IMR-90 (cell line): Measurements from ENCODE around the gene GRB10. TPM values are rescaled to one million over a fixed set of nuclear protein-coding genes. Genes with fewer than 3 reads are reported as not detected.

Experiments
- ATAC-seq: fragments of 200-7000 bp; cut with Tn5 transposase; 2 replicates; pipeline ENCODE4 v1.9.1; 2020; ENCODE audit warnings: low read depth, mild to moderate bottlenecking, moderate library complexity
- BruUV-seq: library from RNA; stranded (reverse); fragments of 400-500 nt; replicated peaks from 2 replicates; lab custom pipeline; 2021; lab: Mats Ljungman, UMichigan
- CTCF ChIA-PET: fragments of 300-600 bp; formaldehyde crosslinking; extraction: SDS; loops from one replicate; lab custom pipeline; 2021; ENCODE audit warnings: antibody characterized with exemption; lab: Yijun Ruan, JAX
- POLR2A ChIA-PET: fragments of 300-600 bp; sonication (Branson Sonifier 250); formaldehyde crosslinking; loops from one replicate; lab custom pipeline; 2022; ENCODE audit warnings: antibody characterized with exemption; ENCODE audit not compliant: unreplicated experiment; lab: Charles Lee
- DNase-seq: peaks from one replicate; pipeline ENCODE4 v3.0.0; 2013
- H2AFZ ChIP-seq: replicated peaks from 2 replicates; pipeline ENCODE3; 2013; ENCODE audit warnings: low read length, mild to moderate bottlenecking; ENCODE audit not compliant: poor library complexity
- H2AK5ac ChIP-seq: 2 replicates; pipeline ENCODE4 v1.6.1; 2013; ENCODE audit warnings: low read depth, low read length, inconsistent platforms
- H2AK9ac ChIP-seq: replicated peaks from 2 replicates; pipeline ENCODE3; 2013; ENCODE audit warnings: mild to moderate bottlenecking, low read depth, low read length, moderate library complexity; ENCODE audit not compliant: poor library complexity
- H2BK120ac ChIP-seq: 2 replicates; pipeline ENCODE4 v1.6.1; 2013; ENCODE audit warnings: low read depth, low read length, inconsistent platforms
- H2BK15ac ChIP-seq: 3 replicates; pipeline ENCODE4 v1.6.1; 2013; ENCODE audit warnings: low read depth, low read length, inconsistent platforms
- H2BK20ac ChIP-seq: 2 replicates; pipeline ENCODE4 v1.6.1; 2013; ENCODE audit warnings: low read depth, mild to moderate bottlenecking, inconsistent platforms, low read length, moderate library complexity
- H2BK5ac ChIP-seq: 2 replicates; pipeline ENCODE4 v1.6.1; 2013; ENCODE audit warnings: mild to moderate bottlenecking, low read depth, low read length, inconsistent platforms; ENCODE audit not compliant: poor library complexity, severe bottlenecking
- H3K14ac ChIP-seq: replicated peaks from 2 replicates; pipeline ENCODE4 v1.6.1; 2013; ENCODE audit warnings: low read depth, low read length, inconsistent platforms
- H3K18ac ChIP-seq: 2 replicates; pipeline ENCODE4 v1.6.1; 2013; ENCODE audit warnings: low read depth, low read length, control low read depth
- H3K23ac ChIP-seq: 2 replicates; pipeline ENCODE4 v1.6.1; 2013; ENCODE audit warnings: low read depth, low read length, inconsistent platforms
- H3K27ac ChIP-seq: 2 replicates; pipeline ENCODE4 v1.5.1; 2013; ENCODE audit warnings: mild to moderate bottlenecking, control low read depth, low read length; ENCODE audit not compliant: insufficient read depth
- H3K27me3 ChIP-seq: 2 replicates; pipeline ENCODE4 v1.6.1; 2013; ENCODE audit warnings: low read length; ENCODE audit not compliant: control insufficient read depth, insufficient read depth
- H3K36me3 ChIP-seq: 2 replicates; pipeline ENCODE4 v1.6.1; 2013; ENCODE audit warnings: low read length, mixed read lengths; ENCODE audit not compliant: control insufficient read depth, insufficient read depth
- H3K4ac ChIP-seq: 2 replicates; pipeline ENCODE4 v1.6.1; 2013; ENCODE audit warnings: low read depth, low read length, inconsistent platforms
- H3K4me1 ChIP-seq: 2 replicates; pipeline ENCODE4 v1.6.1; 2013; ENCODE audit warnings: low read length, mixed read lengths; ENCODE audit not compliant: control insufficient read depth, insufficient read depth
- H3K4me2 ChIP-seq: 2 replicates; pipeline ENCODE4 v1.6.1; 2013; ENCODE audit warnings: low read depth, mild to moderate bottlenecking, control low read depth, low read length, moderate library complexity
- H3K4me3 ChIP-seq: 2 replicates; pipeline ENCODE4 v1.5.1; 2013; ENCODE audit warnings: low read depth, mild to moderate bottlenecking, control low read depth, low read length, moderate library complexity; ENCODE audit not compliant: insufficient read depth
- H3K56ac ChIP-seq: 2 replicates; pipeline ENCODE4 v1.6.1; 2013; ENCODE audit warnings: low read length, inconsistent platforms; ENCODE audit not compliant: insufficient read depth; ENCODE audit errors: extremely low read depth
- H3K79me1 ChIP-seq, 2 experiments: 2 replicates each; pipeline ENCODE4 v1.6.1; 2013; ENCODE audit warnings: low read length in 2 of 2, inconsistent platforms in 1 of 2, low read depth in 1 of 2
- H3K9ac ChIP-seq: 2 replicates; pipeline ENCODE4 v1.6.1; 2013; ENCODE audit warnings: low read depth, low read length, control low read depth
- H3K9me1 ChIP-seq: 2 replicates; pipeline ENCODE4 v1.6.1; 2013; ENCODE audit warnings: low read length, inconsistent platforms; ENCODE audit not compliant: insufficient read depth
- H3K9me3 ChIP-seq: 2 replicates; pipeline ENCODE4 v1.6.1; 2013; ENCODE audit warnings: low read length; ENCODE audit not compliant: control insufficient read depth, insufficient read depth
- H4K20me1 ChIP-seq: 2 replicates; pipeline ENCODE4 v1.6.1; 2013; ENCODE audit warnings: low read length, inconsistent platforms; ENCODE audit not compliant: insufficient read depth
- H4K5ac ChIP-seq: 2 replicates; pipeline ENCODE4 v1.6.1; 2013; ENCODE audit warnings: mild to moderate bottlenecking, low read depth, low read length, control low read depth
- H4K8ac ChIP-seq, 2 experiments: 2 replicates each; pipeline ENCODE4 v1.6.1; 2013; ENCODE audit warnings: low read depth in 2 of 2, low read length in 2 of 2, control low read depth in 1 of 2, inconsistent platforms in 1 of 2
- H4K91ac ChIP-seq: 2 replicates; pipeline ENCODE4 v1.6.1; 2013; ENCODE audit warnings: low read depth, low read length, inconsistent platforms; ENCODE audit not compliant: insufficient read depth
- BHLHE40 ChIP-seq: fragments of 150-350 bp; IDR thresholded peaks from 2 replicates; pipeline ENCODE4 v1.6.1; 2016; ENCODE audit warnings: mild to moderate bottlenecking, low read depth, low read length
- CEBPB ChIP-seq: IDR thresholded peaks from 2 replicates; pipeline ENCODE4 v1.6.1; 2012; ENCODE audit warnings: low read depth, low read length, improper control_type of control experiment
- ELK1 ChIP-seq: fragments of 150-350 bp; IDR thresholded peaks from 2 replicates; pipeline ENCODE4 v1.6.1; 2016; ENCODE audit warnings: low read depth, mild to moderate bottlenecking, low read length, moderate library complexity, borderline replicate concordance
- FOS ChIP-seq: fragments of 150-350 bp; IDR thresholded peaks from 2 replicates; pipeline ENCODE4 v1.6.1; 2016; ENCODE audit warnings: low read depth, low read length
- MAFK ChIP-seq: IDR thresholded peaks from 2 replicates; pipeline ENCODE4 v1.6.1; 2012; ENCODE audit warnings: low read depth, low read length, improper control_type of control experiment
- MAZ ChIP-seq: IDR thresholded peaks from 2 replicates; pipeline ENCODE4 v1.6.1; 2012; ENCODE audit warnings: low read depth, mild to moderate bottlenecking, low read length, improper control_type of control experiment, moderate library complexity, borderline replicate concordance
- MXI1 ChIP-seq: IDR thresholded peaks from 2 replicates; pipeline ENCODE4 v1.6.1; 2012; ENCODE audit warnings: low read depth, mild to moderate bottlenecking, low read length, moderate library complexity, borderline replicate concordance
- POLR2A ChIP-seq: IDR thresholded peaks from 2 replicates; pipeline ENCODE4 v1.6.1; 2012; ENCODE audit warnings: mild to moderate bottlenecking, low read depth, low read length
- RAD21 ChIP-seq: IDR thresholded peaks from 2 replicates; pipeline ENCODE4 v1.6.1; 2012; ENCODE audit warnings: low read length, improper control_type of control experiment
- RCOR1 ChIP-seq: IDR thresholded peaks from 2 replicates; pipeline ENCODE4 v1.6.1; 2012; ENCODE audit warnings: mild to moderate bottlenecking, low read length, improper control_type of control experiment; ENCODE audit not compliant: insufficient replicate concordance
- RFX5 ChIP-seq: IDR thresholded peaks from 2 replicates; pipeline ENCODE4 v1.8.0; 2012; ENCODE audit warnings: low read depth, mild to moderate bottlenecking, low read length, moderate library complexity
- SMC3 ChIP-seq: fragments of 150-350 bp; IDR thresholded peaks from 2 replicates; pipeline ENCODE4 v1.6.1; 2016; ENCODE audit warnings: low read depth, mild to moderate bottlenecking, antibody characterized with exemption, low read length, moderate library complexity
- WGBS, 2 experiments: methylation state at CpG; one replicate each; pipeline versions ENCODE4 v1.1.5 to v1.1.7; 2013; ENCODE audit warnings: missing lambda C conversion rate in 2 of 2; ENCODE audit not compliant: insufficient read length in 1 of 2; ENCODE audit errors: extremely low coverage in 2 of 2; 5-methylcytosine and 5-hydroxymethylcytosine counted together
- dilution Hi-C: fragments of 300-500 bp; cut with HindIII; formaldehyde crosslinking; loops from one replicate; pipeline ENCODE4 v1.14.3; 2018; ENCODE audit warnings: low sequenced_read_pairs; ENCODE audit not compliant: unreplicated experiment
- in situ Hi-C: fragments of 300-500 bp; cut with MboI; formaldehyde crosslinking; loops from 3 replicates; pipeline ENCODE4 v1.14.3; 2019; ENCODE audit warnings: low sequenced_read_pairs, inconsistent platforms, mixed read lengths
- intact Hi-C: fragments of 100-400 bp; cut with micrococcal nuclease; formaldehyde crosslinking; loops from 2 replicates; pipeline ENCODE4 v1.10.0; 2022
- polyA plus RNA-seq, 3 experiments: library from polyadenylated mRNA; depleted of rRNA; stranded (reverse); fragments of >200 nt; gene quantifications; 2 replicates each; pipeline ENCODE4 v1.2.3, GENCODE V29; 2012; ENCODE audit warnings: low replicate concordance in 1 of 3
- total RNA-seq: library from RNA; depleted of rRNA; stranded (reverse); fragments of >200 nt; gene quantifications from 2 replicates; pipeline ENCODE4 v1.2.3, GENCODE V29; 2012
- TF ChIP-seq, protein P1 (sequence below): fragments of 150-350 bp; IDR thresholded peaks from 2 replicates; pipeline ENCODE4 v1.6.1; 2017; ENCODE audit warnings: mild to moderate bottlenecking, antibody characterized with exemption, low read length, low read depth
- TF ChIP-seq, protein P2 (sequence below): conservative IDR thresholded peaks from 2 replicates; pipeline ENCODE4 v1.5.1; 2012; ENCODE audit warnings: mild to moderate bottlenecking, low read depth, low read length, improper control_type of control experiment

The GRB10 gene
- total and polyA plus RNA-seq, 2 of the 4 experiments (the other 2 are of a cell fraction) = 6.3 to 15.1 TPM

DNA sequence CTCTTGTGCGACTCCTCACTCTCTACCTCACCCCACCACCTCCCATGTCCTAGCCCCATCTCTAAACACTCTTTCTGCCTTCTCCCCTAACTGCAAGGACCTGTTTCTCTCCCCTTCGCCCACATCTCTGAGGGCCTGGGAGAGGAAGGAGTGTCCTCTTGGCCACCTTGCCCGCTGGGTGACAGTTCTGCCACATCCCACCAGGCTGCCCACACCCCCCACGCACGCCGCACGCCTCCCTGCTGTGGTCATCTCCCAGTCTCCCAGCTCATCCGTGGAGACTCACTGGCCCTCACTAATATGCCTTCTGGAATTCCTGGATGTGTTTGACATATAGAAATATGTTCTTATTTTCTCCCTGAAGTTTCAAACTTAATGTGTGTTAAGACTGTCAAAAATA is 48.5 kb downstream of the GRB10 start:
- peaks cover 15% of the 10 kb centered on the region for H3K4me1 ChIP-seq
- CTCF ChIA-PET = no interaction called here
- in situ Hi-C loops = no loop called here
- H2BK20ac ChIP-seq = no peak overlapping the region
- H3K36me3 ChIP-seq = peaks cover 4% of the 10 kb centered on the region; the same call in 1 of the 2 replicates
- no peak overlapping the region for H3K4ac ChIP-seq
- peak overlapping the region; percentile 38 for H2AFZ ChIP-seq
- H3K27me3 ChIP-seq = no peaks in the 10 kb centered on the region
- no peak overlapping the region for H3K23ac ChIP-seq
- H2BK5ac ChIP-seq = no peak overlapping the region
- H4K20me1 ChIP-seq = peaks cover 50% of the 10 kb centered on the region
- H3K4me3 ChIP-seq = no peak overlapping the region
- intact Hi-C loops = no loop called here
- no peaks in the 10 kb centered on the region for H3K9me3 ChIP-seq
- no peak overlapping the region for H4K91ac ChIP-seq
- H2BK15ac ChIP-seq = no peak overlapping the region
- no peak overlapping the region for H2AK5ac ChIP-seq
- H4K8ac ChIP-seq = no peak overlapping the region
- no peak overlapping the region for H3K18ac ChIP-seq
- no peak overlapping the region for H4K5ac ChIP-seq
- H3K9me1 ChIP-seq = peaks cover 16% of the 10 kb centered on the region
- ATAC-seq (no peak), DNase-seq (no peak)
- H3K14ac ChIP-seq = no peak overlapping the region; the same call in 1 of the 2 replicates
- H3K9ac ChIP-seq = no peak overlapping the region
- dilution Hi-C loops = no loop called here
- no TSS peak for BruUV-seq
- no peak overlapping the region for H2AK9ac ChIP-seq
- no peak overlapping the region for H3K4me2 ChIP-seq
- TF ChIP-seq FOS = no peak
- TF ChIP-seq MAZ = no peak
- no peak for TF ChIP-seq POLR2A
- TF ChIP-seq SMC3 = no peak
- no peak for TF ChIP-seq RFX5
- TF ChIP-seq RCOR1 = no peak
- TF ChIP-seq, protein P1, sequence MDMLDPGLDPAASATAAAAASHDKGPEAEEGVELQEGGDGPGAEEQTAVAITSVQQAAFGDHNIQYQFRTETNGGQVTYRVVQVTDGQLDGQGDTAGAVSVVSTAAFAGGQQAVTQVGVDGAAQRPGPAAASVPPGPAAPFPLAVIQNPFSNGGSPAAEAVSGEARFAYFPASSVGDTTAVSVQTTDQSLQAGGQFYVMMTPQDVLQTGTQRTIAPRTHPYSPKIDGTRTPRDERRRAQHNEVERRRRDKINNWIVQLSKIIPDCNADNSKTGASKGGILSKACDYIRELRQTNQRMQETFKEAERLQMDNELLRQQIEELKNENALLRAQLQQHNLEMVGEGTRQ = no peak
- TF ChIP-seq MAFK = no peak
- no peak for TF ChIP-seq ELK1
- no peak for TF ChIP-seq RAD21
- TF ChIP-seq, protein P2, sequence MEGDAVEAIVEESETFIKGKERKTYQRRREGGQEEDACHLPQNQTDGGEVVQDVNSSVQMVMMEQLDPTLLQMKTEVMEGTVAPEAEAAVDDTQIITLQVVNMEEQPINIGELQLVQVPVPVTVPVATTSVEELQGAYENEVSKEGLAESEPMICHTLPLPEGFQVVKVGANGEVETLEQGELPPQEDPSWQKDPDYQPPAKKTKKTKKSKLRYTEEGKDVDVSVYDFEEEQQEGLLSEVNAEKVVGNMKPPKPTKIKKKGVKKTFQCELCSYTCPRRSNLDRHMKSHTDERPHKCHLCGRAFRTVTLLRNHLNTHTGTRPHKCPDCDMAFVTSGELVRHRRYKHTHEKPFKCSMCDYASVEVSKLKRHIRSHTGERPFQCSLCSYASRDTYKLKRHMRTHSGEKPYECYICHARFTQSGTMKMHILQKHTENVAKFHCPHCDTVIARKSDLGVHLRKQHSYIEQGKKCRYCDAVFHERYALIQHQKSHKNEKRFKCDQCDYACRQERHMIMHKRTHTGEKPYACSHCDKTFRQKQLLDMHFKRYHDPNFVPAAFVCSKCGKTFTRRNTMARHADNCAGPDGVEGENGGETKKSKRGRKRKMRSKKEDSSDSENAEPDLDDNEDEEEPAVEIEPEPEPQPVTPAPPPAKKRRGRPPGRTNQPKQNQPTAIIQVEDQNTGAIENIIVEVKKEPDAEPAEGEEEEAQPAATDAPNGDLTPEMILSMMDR = no peak
- TF ChIP-seq MXI1 = no peak
- TF ChIP-seq CEBPB = no peak
- TF ChIP-seq BHLHE40 = no peak
- peaks cover 44 to 64% of the 10 kb centered on the region in 2 experiments for H3K79me1 ChIP-seq
- H2BK120ac ChIP-seq = no peak overlapping the region
- WGBS, 2 experiments = no CpG with 5 or more reads among the region's 8 CpGs
- no peak overlapping the region for H3K56ac ChIP-seq
- POLR2A ChIA-PET = no interaction called here
- no peak overlapping the region for H3K27ac ChIP-seq
